Liver (tissue), 9 donors: Measurements from ENCODE around the gene GOSR2. TPM values are rescaled to one million over a fixed set of nuclear protein-coding genes. Genes with fewer than 3 reads are reported as not detected.

Experiments used
- DNase-seq: peaks from one replicate; pipeline ENCODE4 v3.0.0-alpha.2; 2017; ENCODE audit warnings: low spot score
- H3K27ac ChIP-seq, 2 donors: one replicate each; pipeline ENCODE4 v1.7.0; 2013; ENCODE audit warnings: inconsistent platforms in 2 of 2, low read length in 2 of 2, control low read depth in 1 of 2, low read depth in 1 of 2, mild to moderate bottlenecking in 1 of 2
- H3K27me3 ChIP-seq, 4 donors: one replicate each; pipeline versions ENCODE4 v1.6.1 to v1.7.0; 2013; ENCODE audit warnings: low read length in 3 of 4, inconsistent platforms in 1 of 4, mild to moderate bottlenecking in 1 of 4, moderate library complexity in 1 of 4; ENCODE audit not compliant: control insufficient read depth in 4 of 4, insufficient read depth in 4 of 4
- H3K36me3 ChIP-seq, 4 donors: one replicate each; pipeline versions ENCODE4 v1.6.1 to v1.7.0; 2013; ENCODE audit warnings: low read length in 3 of 4, mild to moderate bottlenecking in 3 of 4, low read depth in 1 of 4, moderate library complexity in 1 of 4; ENCODE audit not compliant: control insufficient read depth in 4 of 4, insufficient read depth in 3 of 4
- H3K4me1 ChIP-seq, 4 donors: one replicate each; pipeline versions ENCODE4 v1.6.1 to v1.7.0; 2013; ENCODE audit warnings: low read length in 3 of 4, mild to moderate bottlenecking in 3 of 4, moderate library complexity in 1 of 4; ENCODE audit not compliant: control insufficient read depth in 4 of 4, insufficient read depth in 4 of 4
- H3K4me3 ChIP-seq, 3 donors: one replicate each; pipeline versions ENCODE4 v1.6.1 to v1.7.0; 2013; ENCODE audit warnings: low read length in 3 of 3, control low read depth in 1 of 3, low read depth in 1 of 3, mild to moderate bottlenecking in 1 of 3
- H3K9ac ChIP-seq, 2 donors: one replicate each; pipeline ENCODE4 v1.7.0; 2013; ENCODE audit warnings: low read length in 2 of 2, mild to moderate bottlenecking in 2 of 2, moderate library complexity in 2 of 2, control low read depth in 1 of 2, low read depth in 1 of 2
- H3K9me3 ChIP-seq, 4 donors: one replicate each; pipeline versions ENCODE4 v1.6.1 to v1.7.0; 2013; ENCODE audit warnings: low read length in 3 of 4; ENCODE audit not compliant: control insufficient read depth in 4 of 4
- ATF3 ChIP-seq: IDR thresholded peaks from 2 replicates; pipeline ENCODE4 v1.6.1; 2016; ENCODE audit warnings: antibody characterized with exemption
- CTCF ChIP-seq: fragments of 150-350 bp; IDR thresholded peaks from 2 replicates; pipeline ENCODE4 v1.5.1; 2017; ENCODE audit warnings: improper control_type of control experiment, low read depth, low read length; ENCODE audit not compliant: missing input control
- FOXA2 ChIP-seq: IDR thresholded peaks from 2 replicates; pipeline ENCODE4 v1.6.1; 2016; ENCODE audit warnings: antibody characterized with exemption
- GABPA ChIP-seq, 2 donors: IDR thresholded peaks in 1 of 2; conservative IDR thresholded peaks in 1 of 2; 2 replicates each; pipeline ENCODE4 v1.6.1; 2016; ENCODE audit warnings: antibody characterized with exemption in 2 of 2, mild to moderate bottlenecking in 1 of 2, moderate library complexity in 1 of 2
- JUND ChIP-seq, 2 donors: IDR thresholded peaks; 2 replicates each; pipeline ENCODE4 v1.6.1; 2016; ENCODE audit warnings: antibody characterized with exemption in 2 of 2
- NR2F2 ChIP-seq: IDR thresholded peaks from 2 replicates; pipeline ENCODE4 v1.6.1; 2016; ENCODE audit warnings: antibody characterized with exemption
- RAD21 ChIP-seq, 2 donors: IDR thresholded peaks; 2 replicates each; pipeline ENCODE4 v1.6.1; 2016; ENCODE audit warnings: antibody characterized with exemption in 2 of 2, mild to moderate bottlenecking in 2 of 2
- TAF1 ChIP-seq: conservative IDR thresholded peaks from 2 replicates; pipeline ENCODE4 v1.6.1; 2016; ENCODE audit warnings: antibody characterized with exemption, mild to moderate bottlenecking
- YY1 ChIP-seq: IDR thresholded peaks from 2 replicates; pipeline ENCODE4 v1.6.1; 2016; ENCODE audit warnings: antibody characterized with exemption, mild to moderate bottlenecking
- ZBTB33 ChIP-seq: IDR thresholded peaks from 2 replicates; pipeline ENCODE4 v1.6.1; 2016; ENCODE audit warnings: antibody characterized with exemption
- WGBS: extraction: QIAGEN DNeasy Blood & Tissue Kit; methylation state at CpG from one replicate; pipeline ENCODE4 v1.1.7; 2013; 5-methylcytosine and 5-hydroxymethylcytosine counted together
- polyA plus RNA-seq, 2 donors: library from polyadenylated mRNA; stranded (reverse) in 1 of 2; unstranded in 1 of 2; fragments of 200-250 nt in 1 of 2; fragments of >200 nt in 1 of 2; fragmentation: Nextera tagmentation in 1 of 2; extraction: Ambion mirVana in 1 of 2; gene quantifications; one replicate each; pipeline versions ENCODE4 v1.2.1 to v1.2.3, GENCODE V29; 2013 to 2015
- total RNA-seq, 2 donors: library from RNA; depleted of rRNA; stranded (reverse); fragments of >200 nt; gene quantifications; one replicate each; pipeline ENCODE4 v1.2.3, GENCODE V29; 2014
- donor health status: healthy.
- donor health status: healthy.
- donor health status: healthy.
- donor health status: healthy.
- donor health status: healthy.

Gene GOSR2
- total and polyA plus RNA-seq, 4 donors, result 19.9 to 43.8 (median 21.0) TPM

- H3K9me3 ChIP-seq, result no peaks in the 10 kb centered on the region
- no peaks in the 10 kb centered on the region for H3K36me3 ChIP-seq
- no peaks in the 10 kb centered on the region for H3K4me1 ChIP-seq
- no peak for DNase-seq
- H3K4me3 ChIP-seq, result no peak overlapping the region
- H3K27ac ChIP-seq, result no peak overlapping the region
- H3K9ac ChIP-seq, result no peak overlapping the region
- 86% methylated on average over 4 of the region's 4 CpGs for WGBS
- H3K27me3 ChIP-seq, result no peaks in the 10 kb centered on the region
- no peak for TF ChIP-seq RAD21 (IDR thresholded peaks at IDR 0.05)
- TF ChIP-seq NR2F2, result no peak
- no peak for TF ChIP-seq YY1
- TF ChIP-seq ATF3, result no peak
- TF ChIP-seq GABPA (IDR thresholded peaks at IDR 0.05 in 1 of 2, conservative IDR thresholded peaks at IDR 0.05 in 1 of 2), result no peak
- TF ChIP-seq TAF1, result no peak
Measured at GRCh38 chr17:46903762-46904672, 18.9 kb upstream of the GOSR2 start.

- no peak for DNase-seq
- Histone ChIP-seq H3K27me3 (no peaks in the 10 kb centered on the region), H3K27ac (no peak overlapping the region), H3K9me3 (no peaks in the 10 kb centered on the region), H3K9ac (no peak overlapping the region), H3K4me1 (no peaks in the 10 kb centered on the region), H3K36me3 (no peaks in the 10 kb centered on the region), H3K4me3 (no peak overlapping the region)
- TF ChIP-seq FOXA2 (no peak), ATF3 (no peak), GABPA (IDR thresholded peaks at IDR 0.05 in 1 of 2, conservative IDR thresholded peaks at IDR 0.05 in 1 of 2) (no peak), JUND (IDR thresholded peaks at IDR 0.05) (no peak), ZBTB33 (no peak), NR2F2 (no peak), RAD21 (IDR thresholded peaks at IDR 0.05) (no peak), CTCF (no peak), TAF1 (no peak)
- 75% methylated on average over 14 of the region's 14 CpGs for WGBS
Measured at GRCh38 chr17:46908068-46908737, 14.8 kb upstream of the GOSR2 start.
